Activated CD4-positive, alpha-beta memory T cell treated with anti-CD3 and anti-CD28 coated beads, Interleukin-2, amount 10 ng/mL, durations not matched to agents 7 days and 5 days (primary cell): ENCODE data around the gene IMPG1. TPM values are rescaled to one million over a fixed set of nuclear protein-coding genes. Genes with fewer than 3 reads are reported as not detected.
"Not testable (repeated sequence)": the region's sequence is repeated elsewhere in the genome, so short reads cannot be mapped to it uniquely, and the experiment has no call there.

ENCODE experiments used
- CTCF ChIA-PET: fragments of 350-600 bp; sonication (Branson Sonifier 250); formaldehyde crosslinking; loops from one replicate; lab custom pipeline; 2021; ENCODE audit warnings: antibody characterized with exemption, inconsistent platforms; lab: Charles Lee
- POLR2A ChIA-PET: fragments of 350-600 bp; sonication (Branson Sonifier 250); formaldehyde crosslinking; loops from one replicate; lab custom pipeline; 2021; ENCODE audit warnings: antibody characterized with exemption; lab: Charles Lee
- DNase-seq: peaks from one replicate; pipeline ENCODE4 v3.0.0-alpha.2; 2020
- H3K27ac Mint-ChIP-seq: one replicate; pipeline ENCODE4 v1.8.0; 2021; ENCODE audit warnings: mild to moderate bottlenecking, mixed read lengths
- H3K27me3 Mint-ChIP-seq: one replicate; pipeline ENCODE4 v1.8.0; 2021; ENCODE audit warnings: mixed read lengths
- H3K36me3 Mint-ChIP-seq: one replicate; pipeline ENCODE4 v1.8.0; 2021; ENCODE audit warnings: low read depth, mixed read lengths
- H3K4me1 Mint-ChIP-seq: one replicate; pipeline ENCODE4 v1.8.0; 2021; ENCODE audit warnings: mixed read lengths
- H3K4me3 Mint-ChIP-seq: one replicate; pipeline ENCODE4 v1.8.0; 2021; ENCODE audit warnings: mild to moderate bottlenecking, mixed read lengths
- H3K9me3 Mint-ChIP-seq: one replicate; pipeline ENCODE4 v1.8.0; 2021; ENCODE audit warnings: mixed read lengths
- total RNA-seq, 2 experiments: library from RNA; stranded (reverse); gene quantifications; one replicate each; pipeline ENCODE4 v1.2.3, GENCODE V29; 2021

Gene IMPG1
- total RNA-seq, 2 experiments from 2014 or later = not detected

DNA sequence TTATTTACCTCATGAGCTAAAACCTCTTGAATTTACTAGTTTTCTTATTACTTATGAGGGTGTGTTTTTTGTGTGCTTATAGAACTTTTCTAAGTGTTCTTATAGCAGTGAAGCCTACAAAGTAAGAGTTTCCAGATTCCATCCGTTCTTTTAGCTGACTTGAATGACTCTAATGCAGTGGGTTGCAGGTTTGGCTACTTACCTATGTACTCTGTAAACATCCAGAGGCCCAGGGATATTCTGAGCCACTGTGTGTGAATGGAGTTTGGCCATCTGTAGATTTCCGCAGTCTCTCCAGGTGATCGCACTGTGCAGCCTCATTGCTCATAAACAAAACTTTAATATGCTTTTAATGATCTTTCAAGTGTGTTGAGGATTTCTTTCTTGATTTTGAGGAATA is 165.6 kb downstream of the IMPG1 start:
- ChIA-PET CTCF (interaction anchor here (3.0 kb wide), 1 partner anchor 13 kb away, joined by 12 read pairs; no protein-coding TSS in a partner anchor), POLR2A (no interaction called here)
- no peaks in the 10 kb centered on the region for H3K27me3 Mint-ChIP-seq
- no peak overlapping the region for H3K4me3 Mint-ChIP-seq
- no peaks in the 10 kb centered on the region for H3K9me3 Mint-ChIP-seq
- H3K27ac Mint-ChIP-seq = no peak overlapping the region
- no peaks in the 10 kb centered on the region for H3K4me1 Mint-ChIP-seq
- no peak for DNase-seq
- H3K36me3 Mint-ChIP-seq = no peaks in the 10 kb centered on the region

DNA sequence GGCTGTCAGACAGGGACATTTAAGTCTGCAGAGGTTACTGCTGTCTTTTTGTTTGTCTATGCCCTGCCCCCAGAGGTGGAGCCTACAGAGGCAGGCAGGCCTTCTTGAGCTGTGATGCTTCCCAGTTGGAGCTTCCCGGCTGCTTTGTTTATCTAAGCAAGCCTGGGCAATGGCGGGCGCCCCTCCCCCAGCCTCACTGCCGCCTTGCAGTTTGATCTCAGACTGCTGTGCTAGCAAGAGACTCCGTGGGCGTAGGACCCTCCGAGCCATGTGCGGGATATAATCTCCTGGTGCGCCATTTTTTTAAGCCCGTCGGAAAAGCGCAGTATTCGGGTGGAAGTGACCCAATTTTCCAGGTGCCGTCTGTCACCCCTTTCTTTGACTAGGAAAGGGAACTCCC is 167.3 kb downstream of the IMPG1 start:
- CTCF ChIA-PET = interaction anchor here (3.0 kb wide), 1 partner anchor 11 kb away, joined by 12 read pairs; no protein-coding TSS in a partner anchor

DNA sequence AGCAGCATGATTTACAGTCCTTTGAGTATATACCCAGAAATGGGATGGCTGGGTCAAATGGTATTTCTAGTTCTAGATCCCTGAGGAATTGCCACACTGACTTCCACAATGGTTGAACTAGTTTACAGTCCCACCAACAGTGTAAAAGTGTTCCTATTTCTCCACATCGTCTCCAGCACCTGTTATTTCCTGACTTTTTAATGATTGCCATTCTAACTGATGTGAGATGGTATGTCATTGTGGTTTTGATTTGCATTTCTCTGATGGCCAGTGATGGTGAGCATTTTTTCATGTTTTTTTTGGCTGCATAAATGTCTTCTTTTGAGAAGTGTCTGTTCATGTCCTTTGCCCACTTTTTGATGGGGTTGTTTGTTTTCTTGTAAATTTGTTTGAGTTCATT is 172.2 kb downstream of the IMPG1 start:
- CTCF ChIA-PET, H3K27me3 Mint-ChIP-seq: not testable (repeated sequence)

More for the DNA sequence above, 167.3 kb downstream of the IMPG1 start:
- H3K9me3 Mint-ChIP-seq, H3K36me3 Mint-ChIP-seq, H3K27ac Mint-ChIP-seq, H3K4me3 Mint-ChIP-seq, H3K27me3 Mint-ChIP-seq, POLR2A ChIA-PET, DNase-seq, H3K4me1 Mint-ChIP-seq: not testable (repeated sequence)

DNA sequence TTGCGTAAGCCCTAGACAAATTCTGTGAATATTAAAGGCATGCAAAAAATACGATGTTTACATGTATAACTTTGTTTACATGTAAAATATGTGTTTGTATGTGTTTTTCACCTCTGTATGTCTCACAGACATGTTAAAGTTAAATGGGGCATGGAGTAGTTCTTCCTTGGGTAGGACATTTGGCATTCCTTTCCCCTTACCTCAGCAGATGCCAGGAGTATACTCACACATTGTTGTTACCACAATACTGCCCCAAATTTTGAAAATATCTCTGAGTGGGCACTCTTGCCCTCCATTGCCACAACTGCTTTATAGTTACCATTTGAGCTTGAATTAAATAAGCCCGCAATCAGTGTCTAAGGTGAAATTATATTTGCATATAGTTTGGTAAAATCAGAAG is 175.9 kb downstream of the IMPG1 start:
- ChIA-PET CTCF (no interaction called here), POLR2A (no interaction called here)
- no peaks in the 10 kb centered on the region for H3K4me1 Mint-ChIP-seq
- H3K4me3 Mint-ChIP-seq = no peak overlapping the region
- DNase-seq = no peak
- H3K9me3 Mint-ChIP-seq = no peaks in the 10 kb centered on the region
- no peaks in the 10 kb centered on the region for H3K36me3 Mint-ChIP-seq
- no peak overlapping the region for H3K27ac Mint-ChIP-seq
- H3K27me3 Mint-ChIP-seq = no peaks in the 10 kb centered on the region

More for the DNA sequence above, 172.2 kb downstream of the IMPG1 start:
- DNase-seq, POLR2A ChIA-PET, H3K4me3 Mint-ChIP-seq, H3K4me1 Mint-ChIP-seq, H3K36me3 Mint-ChIP-seq, H3K9me3 Mint-ChIP-seq, H3K27ac Mint-ChIP-seq: not testable (repeated sequence)

DNA sequence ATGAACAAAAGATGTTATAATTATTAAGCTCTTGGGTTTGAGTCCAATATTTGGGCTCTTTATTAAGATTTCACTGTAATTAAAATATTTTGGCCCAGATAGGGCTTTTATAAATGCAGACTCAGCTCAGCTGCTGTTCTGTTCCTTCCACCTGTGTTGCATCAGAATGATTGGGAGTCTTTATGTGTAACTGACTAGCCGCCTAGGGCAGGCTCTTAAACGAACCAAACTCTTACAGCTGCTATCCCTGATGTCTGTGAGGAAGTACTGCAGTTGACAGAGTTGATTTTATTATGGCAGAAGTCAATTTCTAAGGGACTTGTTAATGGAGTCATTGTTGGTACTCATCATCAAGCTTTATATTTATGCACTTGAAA is 178.7 kb downstream of the IMPG1 start:
- CTCF ChIA-PET = interaction anchor here (0.8 to 2.7 kb wide), 19 partner anchors 10 to 1571 kb away, joined by 3 to 23 read pairs (median 5); no protein-coding TSS in a partner anchor
- H3K27ac Mint-ChIP-seq = no peak overlapping the region
- no peak for DNase-seq
- H3K4me3 Mint-ChIP-seq = no peak overlapping the region
- H3K36me3 Mint-ChIP-seq = no peaks in the 10 kb centered on the region
- H3K27me3 Mint-ChIP-seq = no peaks in the 10 kb centered on the region
- no peaks in the 10 kb centered on the region for H3K4me1 Mint-ChIP-seq
- H3K9me3 Mint-ChIP-seq = no peaks in the 10 kb centered on the region
- POLR2A ChIA-PET = interaction anchor here (1.0 kb wide), 1 partner anchor 10 kb away, joined by 3 read pairs; no protein-coding TSS in a partner anchor

DNA sequence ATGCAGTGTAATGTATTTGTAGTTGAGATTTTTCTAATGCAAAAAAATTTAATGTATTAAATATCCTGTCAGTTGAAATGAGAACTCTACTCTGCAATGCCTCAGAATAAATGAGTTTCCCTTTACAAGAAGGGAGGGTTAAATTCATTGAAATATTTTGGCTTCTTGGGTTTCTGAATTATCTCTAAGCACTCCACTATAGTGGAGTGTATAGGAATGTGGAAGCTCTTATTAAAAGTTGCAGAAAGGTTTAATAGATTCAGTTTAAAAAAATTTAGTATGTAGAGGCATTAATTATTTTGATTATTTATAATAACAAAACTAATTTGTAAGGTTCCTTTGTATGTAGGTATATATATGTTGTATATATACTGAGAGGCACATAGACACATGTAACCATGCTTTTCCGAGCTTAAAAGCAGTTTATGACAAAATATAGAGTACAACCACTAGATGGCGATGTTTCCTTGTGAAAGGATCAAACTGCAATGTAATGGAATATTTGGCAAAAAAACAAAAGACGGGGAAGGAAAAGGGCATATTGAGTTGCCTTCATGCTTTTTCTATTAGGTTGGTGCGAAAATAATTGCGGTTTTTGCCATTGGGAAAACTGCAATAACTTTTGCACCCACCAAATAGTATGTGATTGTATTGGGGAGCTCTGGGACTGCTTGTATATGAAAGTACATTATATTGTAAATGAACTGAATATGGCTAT is 179.2 kb downstream of the IMPG1 start:
- no peaks in the 10 kb centered on the region for H3K4me1 Mint-ChIP-seq
- H3K4me3 Mint-ChIP-seq = no peak overlapping the region
- no peaks in the 10 kb centered on the region for H3K27me3 Mint-ChIP-seq
- H3K9me3 Mint-ChIP-seq = no peaks in the 10 kb centered on the region
- ChIA-PET CTCF (interaction anchor here (0.6 to 2.7 kb wide), 23 partner anchors 9 to 1572 kb away, joined by 3 to 23 read pairs (median 5); no protein-coding TSS in a partner anchor), POLR2A (interaction anchor here (1.0 kb wide), 1 partner anchor 10 kb away, joined by 3 read pairs; no protein-coding TSS in a partner anchor)
- no peaks in the 10 kb centered on the region for H3K36me3 Mint-ChIP-seq
- no peak for DNase-seq
- no peak overlapping the region for H3K27ac Mint-ChIP-seq

DNA sequence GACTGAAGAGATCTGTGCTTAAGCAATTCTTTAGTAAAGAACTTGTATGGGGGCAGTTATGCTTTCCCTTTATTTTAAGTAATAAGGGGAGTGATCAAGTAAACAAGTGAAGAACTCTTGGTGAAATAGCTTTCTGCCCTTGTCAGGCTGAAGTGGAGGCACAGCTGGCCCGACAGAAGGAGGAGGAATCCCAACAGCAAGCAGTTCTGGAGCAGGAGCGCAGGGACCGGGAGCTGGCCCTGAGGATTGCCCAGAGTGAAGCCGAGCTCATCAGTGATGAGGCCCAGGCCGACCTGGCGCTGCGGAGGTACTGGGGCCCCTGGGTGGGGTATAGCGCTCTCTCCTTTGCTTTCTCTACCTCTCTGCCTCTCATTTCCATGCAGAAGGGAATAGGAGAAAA is 180.1 kb downstream of the IMPG1 start:
- Mint-ChIP-seq H3K4me3 (no peak overlapping the region), H3K4me1 (no peaks in the 10 kb centered on the region), H3K27me3 (no peaks in the 10 kb centered on the region), H3K27ac (no peak overlapping the region), H3K9me3 (no peaks in the 10 kb centered on the region), H3K36me3 (no peaks in the 10 kb centered on the region)
- POLR2A ChIA-PET = no interaction called here
- CTCF ChIA-PET = interaction anchor here (0.6 to 2.7 kb wide), 11 partner anchors 9 to 99 kb away, joined by 3 to 23 read pairs (median 8); no protein-coding TSS in a partner anchor
- DNase-seq = no peak

DNA sequence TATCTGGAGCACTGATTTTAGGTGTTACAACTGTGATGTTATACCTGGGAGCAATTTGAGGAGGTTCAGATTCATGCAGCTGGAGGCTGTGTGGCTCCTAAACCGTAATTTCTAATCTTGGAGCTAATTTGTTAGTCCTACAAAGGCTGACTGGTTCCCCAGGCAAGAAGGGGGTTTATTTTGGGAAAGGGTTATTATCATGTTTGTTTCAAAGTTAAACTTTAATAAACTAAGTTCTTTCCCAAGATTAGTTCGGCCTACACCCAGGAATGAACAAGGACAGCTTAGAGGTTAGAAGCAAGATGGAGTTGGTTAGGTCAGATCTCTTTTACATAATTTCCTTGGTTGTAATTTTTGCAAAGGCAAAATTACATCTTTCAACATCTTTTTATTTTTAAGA is 187.6 kb downstream of the IMPG1 start:
- DNase-seq = no peak
- H3K27me3 Mint-ChIP-seq = no peaks in the 10 kb centered on the region
- CTCF ChIA-PET = interaction anchor here (3.2 kb wide), 1 partner anchor 9 kb away, joined by 21 read pairs; no protein-coding TSS in a partner anchor
- H3K4me1 Mint-ChIP-seq = no peaks in the 10 kb centered on the region
- H3K27ac Mint-ChIP-seq = no peak overlapping the region
- H3K36me3 Mint-ChIP-seq = no peaks in the 10 kb centered on the region
- no peak overlapping the region for H3K4me3 Mint-ChIP-seq
- POLR2A ChIA-PET = no interaction called here
- no peaks in the 10 kb centered on the region for H3K9me3 Mint-ChIP-seq

DNA sequence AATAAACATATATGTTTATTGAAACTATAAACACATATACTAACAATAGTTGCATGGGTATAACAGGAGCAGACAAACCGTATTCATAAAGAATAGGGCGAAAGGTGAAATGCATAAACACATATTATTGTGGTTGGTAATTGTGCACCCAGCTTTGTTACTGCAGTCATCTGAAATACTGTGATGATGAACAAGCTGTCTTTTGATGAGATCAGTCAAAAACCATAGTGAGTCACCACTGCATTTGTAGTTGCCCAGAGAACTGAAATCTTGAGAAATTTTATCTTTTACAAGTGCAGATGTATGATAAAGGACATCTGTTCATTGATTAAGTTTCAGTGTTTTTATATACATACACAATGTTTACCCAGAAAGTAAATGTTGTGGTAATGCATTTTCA is 189.7 kb downstream of the IMPG1 start:
- Mint-ChIP-seq H3K4me1 (no peaks in the 10 kb centered on the region), H3K27me3 (no peaks in the 10 kb centered on the region), H3K36me3 (no peaks in the 10 kb centered on the region), H3K4me3 (no peak overlapping the region), H3K27ac (no peak overlapping the region), H3K9me3 (no peaks in the 10 kb centered on the region)
- ChIA-PET CTCF (interaction anchor here (3.2 kb wide), 1 partner anchor 11 kb away, joined by 21 read pairs; no protein-coding TSS in a partner anchor), POLR2A (no interaction called here)
- DNase-seq = no peak

DNA sequence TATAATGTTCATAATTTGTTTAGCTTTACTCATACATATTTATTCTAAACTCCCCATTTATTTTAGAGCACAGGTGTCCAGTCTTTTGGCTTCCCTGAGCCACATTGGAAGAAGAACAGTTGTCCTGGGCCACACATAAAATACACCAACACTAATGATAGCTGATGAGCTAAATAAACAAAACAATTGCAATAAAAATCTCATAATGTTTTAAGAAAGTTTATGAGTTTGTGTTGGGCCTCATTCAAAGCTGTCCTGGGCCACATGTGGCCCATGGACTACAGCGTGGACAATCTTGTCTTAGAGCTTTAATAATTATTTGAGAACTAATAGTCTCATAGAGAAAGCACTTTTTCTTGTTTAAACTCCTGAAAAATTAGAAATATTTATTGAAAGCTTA is 192.2 kb downstream of the IMPG1 start:
- CTCF ChIA-PET = interaction anchor here (2.0 kb wide), 1 partner anchor 13 kb away, joined by 16 read pairs; no protein-coding TSS in a partner anchor

DNA sequence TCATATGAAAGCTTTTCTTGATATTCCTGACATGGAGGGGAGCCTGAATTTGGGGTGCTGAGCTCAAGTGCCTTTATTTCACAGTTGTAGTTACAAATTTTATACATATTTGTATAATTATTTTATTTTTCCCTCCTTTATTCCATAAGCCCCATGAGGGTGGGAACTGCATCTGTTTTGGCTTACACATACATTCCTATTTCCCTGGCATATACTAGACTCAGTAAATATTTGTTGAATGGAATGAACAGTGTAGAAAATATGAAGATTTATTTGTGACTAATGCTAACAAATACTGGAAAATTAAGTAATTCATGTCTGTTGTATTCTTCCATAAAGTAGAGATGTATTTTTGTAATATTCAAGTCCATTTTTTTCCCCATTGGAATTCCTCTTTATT is 196.3 kb downstream of the IMPG1 start:
- no peak overlapping the region for H3K4me3 Mint-ChIP-seq
- CTCF ChIA-PET = interaction anchor here (2.4 kb wide), 1 partner anchor 17 kb away, joined by 13 read pairs; no protein-coding TSS in a partner anchor
- no peak overlapping the region for H3K27ac Mint-ChIP-seq
- H3K4me1 Mint-ChIP-seq = no peaks in the 10 kb centered on the region
- POLR2A ChIA-PET = no interaction called here
- no peaks in the 10 kb centered on the region for H3K36me3 Mint-ChIP-seq
- DNase-seq = no peak
- no peaks in the 10 kb centered on the region for H3K27me3 Mint-ChIP-seq
- no peaks in the 10 kb centered on the region for H3K9me3 Mint-ChIP-seq

More for the DNA sequence above, 192.2 kb downstream of the IMPG1 start:
- Mint-ChIP-seq H3K4me1 (no peaks in the 10 kb centered on the region), H3K9me3 (no peaks in the 10 kb centered on the region), H3K36me3 (no peaks in the 10 kb centered on the region), H3K27me3 (no peaks in the 10 kb centered on the region), H3K4me3 (no peak overlapping the region), H3K27ac (no peak overlapping the region)
- POLR2A ChIA-PET = no interaction called here
- no peak for DNase-seq

DNA sequence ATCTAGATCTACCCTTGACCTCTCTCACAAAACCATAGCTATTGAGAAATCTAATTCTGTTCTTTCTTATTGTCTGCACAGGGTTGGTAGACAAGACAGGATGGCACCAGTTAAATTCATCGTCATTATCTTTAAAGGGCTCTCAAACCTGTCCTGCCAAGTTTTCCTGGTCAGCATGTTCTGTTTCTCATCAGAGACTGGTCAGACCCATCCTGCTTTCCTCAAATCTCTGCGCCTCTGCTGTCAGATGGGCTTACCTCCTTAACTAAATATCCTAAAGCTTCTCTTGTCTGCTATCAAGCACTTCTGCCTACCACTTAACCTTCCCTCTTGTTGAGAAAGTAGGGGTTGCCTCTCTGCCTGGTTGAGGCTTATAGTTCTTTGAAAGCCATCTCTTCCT is 198.2 kb downstream of the IMPG1 start:
- no peaks in the 10 kb centered on the region for H3K9me3 Mint-ChIP-seq
- no peaks in the 10 kb centered on the region for H3K27me3 Mint-ChIP-seq
- no peak for DNase-seq
- no peaks in the 10 kb centered on the region for H3K36me3 Mint-ChIP-seq
- no peak overlapping the region for H3K4me3 Mint-ChIP-seq
- CTCF ChIA-PET = interaction anchor here (1.2 to 1.7 kb wide), 2 partner anchors 18 to 117 kb away, joined by 3 to 5 read pairs; no protein-coding TSS in a partner anchor
- H3K27ac Mint-ChIP-seq = no peak overlapping the region
- POLR2A ChIA-PET = no interaction called here
- H3K4me1 Mint-ChIP-seq = no peaks in the 10 kb centered on the region
